ENCODE measurements around the gene WNT10A.
"Not testable (repeated sequence)": the region's sequence is repeated elsewhere in the genome, so short reads cannot be mapped to it uniquely, and the experiment has no call there.

WNT10A gene

GRCh38 chr2:218895326-218895725 lies 14.7 kb downstream of the WNT10A start:
- DNase-seq: no peak

DNA sequence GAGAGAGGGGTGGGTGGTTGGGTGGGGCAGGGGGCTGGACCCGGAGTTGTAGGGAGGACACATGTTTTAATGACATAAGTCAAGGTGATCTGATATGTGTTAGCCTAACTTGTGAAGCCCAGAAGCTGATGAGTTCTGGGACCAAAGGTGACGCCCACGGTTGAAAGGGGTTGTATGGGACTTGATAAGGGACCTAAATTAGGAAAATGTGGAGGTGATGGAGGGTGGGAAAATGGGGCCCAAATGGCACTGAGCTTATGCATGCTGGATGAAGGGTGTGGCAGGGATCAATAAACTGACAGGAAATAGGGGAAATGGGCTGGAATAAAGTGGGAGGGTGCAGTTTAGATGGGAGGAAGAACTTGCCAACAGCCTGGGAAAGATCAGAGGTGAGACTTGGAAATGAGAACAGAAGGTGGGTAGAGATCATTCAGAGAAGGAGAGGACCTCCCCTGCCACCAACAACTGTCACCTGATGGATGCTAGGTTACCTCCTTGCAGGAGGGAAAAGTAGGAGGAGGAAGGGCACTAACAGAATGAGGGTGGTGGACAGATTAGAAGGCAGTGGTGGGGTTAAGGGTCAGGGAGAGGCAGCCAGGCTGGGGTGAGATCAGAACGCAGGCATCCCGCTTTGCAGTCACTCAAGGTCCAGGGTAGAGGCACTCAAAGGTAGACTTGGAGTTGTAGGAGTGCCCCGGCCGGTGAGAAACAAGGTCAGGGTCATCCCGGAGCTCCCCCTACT lies 15.3 kb downstream of the WNT10A start:
- no peak for DNase-seq

DNA sequence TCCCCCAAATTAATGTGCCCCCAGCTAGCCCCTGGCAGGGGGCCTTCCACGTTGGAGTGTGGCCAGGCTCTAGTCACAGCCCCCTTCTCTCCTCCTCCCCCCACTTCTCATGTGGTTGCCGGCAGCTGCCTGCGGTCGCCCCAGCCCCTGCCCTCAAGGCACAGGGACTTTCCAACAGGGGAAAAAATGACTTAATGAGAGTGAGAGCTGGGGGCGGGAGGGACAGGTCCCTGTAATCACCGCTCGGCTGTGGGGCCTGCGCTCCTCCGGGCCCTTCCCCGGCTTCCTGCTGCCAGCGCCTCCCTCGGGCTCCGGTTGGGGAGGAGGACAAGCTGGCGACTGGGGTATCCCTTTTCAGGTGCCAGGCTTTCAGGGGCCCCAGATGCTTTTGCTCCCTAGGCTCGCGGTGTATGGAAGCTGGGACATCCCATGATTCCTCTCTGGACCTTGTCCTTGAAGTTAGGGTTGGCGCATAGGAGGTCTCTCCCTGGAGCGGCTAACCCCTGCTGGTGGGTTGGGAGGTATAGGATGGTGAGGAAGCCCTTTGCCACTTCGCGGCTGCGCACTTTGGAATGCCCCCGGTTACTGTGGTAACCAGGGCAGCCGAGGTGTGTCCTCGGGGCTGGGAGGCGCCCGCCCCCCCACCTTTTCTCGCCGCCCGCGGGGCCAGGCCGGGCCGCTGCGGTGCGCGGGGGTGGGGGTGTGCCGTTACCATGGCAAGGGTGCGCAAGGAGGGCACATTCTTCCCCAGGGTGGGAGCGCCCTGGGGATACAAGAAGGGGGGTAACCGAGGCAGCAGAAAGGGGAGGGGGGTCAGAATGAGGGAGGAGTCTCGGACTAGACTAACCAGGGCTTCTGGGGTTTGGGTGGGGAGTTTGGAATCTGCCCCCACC lies 16.1 kb downstream of the WNT10A start:
- DNase-seq: peak; percentile 14

- DNase-seq: no peak
These were observed 16.9 kb downstream of the WNT10A start for GRCh38 chr2:218897394-218898108.

DNA sequence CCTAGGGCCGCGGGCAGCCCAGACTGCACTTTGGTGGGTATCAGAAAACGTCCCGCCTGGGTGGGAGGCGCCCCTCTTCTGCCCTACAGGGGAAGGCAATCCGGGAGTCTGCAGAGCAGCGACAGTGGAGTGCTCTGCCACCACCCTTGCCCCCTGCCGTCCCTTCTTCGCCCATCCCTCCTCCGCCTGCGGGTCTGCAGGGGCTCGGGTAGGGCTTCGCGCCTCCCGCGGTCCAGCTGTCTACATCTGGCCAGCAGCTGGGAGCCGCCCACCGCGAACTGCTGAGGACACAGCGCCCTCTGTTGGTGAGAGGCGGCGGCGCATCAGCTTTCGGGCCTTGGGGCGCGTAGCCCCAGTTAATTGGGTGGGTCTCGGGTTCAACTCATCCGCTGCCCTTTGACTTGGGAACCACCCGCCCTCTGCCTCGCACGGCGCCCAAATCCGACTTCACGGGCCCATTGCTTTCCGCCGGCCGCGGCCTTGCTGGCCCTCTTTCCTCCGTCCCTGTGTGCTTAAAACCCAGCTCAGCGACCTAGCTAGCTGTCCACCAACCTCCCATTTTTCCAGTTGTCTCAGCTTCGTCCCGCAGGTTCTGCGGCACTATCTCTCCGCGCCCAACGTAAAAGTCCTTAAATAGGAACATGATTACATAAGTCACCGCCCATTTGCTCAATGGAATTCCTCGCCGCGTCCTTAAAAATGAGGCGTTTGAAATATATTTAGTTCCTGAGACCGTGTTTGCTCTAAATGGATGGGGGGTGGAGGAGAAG lies 17.6 kb downstream of the WNT10A start:
- no peak for DNase-seq

DNA sequence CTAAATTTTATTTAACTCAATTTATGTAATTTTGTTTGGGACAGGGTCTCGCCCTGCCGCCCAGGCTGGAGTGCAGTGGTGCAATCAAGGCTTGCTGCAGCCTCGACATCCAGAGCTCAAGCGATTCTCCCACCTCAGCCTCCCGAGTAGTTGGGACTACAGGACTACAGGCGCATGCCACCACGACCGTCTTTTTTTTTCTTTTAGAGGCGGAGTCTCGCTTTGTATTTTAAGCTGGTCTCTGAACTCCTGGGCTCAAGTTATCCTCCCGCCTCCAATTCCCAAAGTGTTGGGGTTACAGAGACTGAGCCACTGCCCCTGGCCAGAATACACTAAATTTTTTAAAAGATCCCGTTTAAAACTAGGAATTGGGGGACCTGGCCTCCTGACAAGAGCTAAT lies 18.5 kb downstream of the WNT10A start:
- no peak for DNase-seq

DNA sequence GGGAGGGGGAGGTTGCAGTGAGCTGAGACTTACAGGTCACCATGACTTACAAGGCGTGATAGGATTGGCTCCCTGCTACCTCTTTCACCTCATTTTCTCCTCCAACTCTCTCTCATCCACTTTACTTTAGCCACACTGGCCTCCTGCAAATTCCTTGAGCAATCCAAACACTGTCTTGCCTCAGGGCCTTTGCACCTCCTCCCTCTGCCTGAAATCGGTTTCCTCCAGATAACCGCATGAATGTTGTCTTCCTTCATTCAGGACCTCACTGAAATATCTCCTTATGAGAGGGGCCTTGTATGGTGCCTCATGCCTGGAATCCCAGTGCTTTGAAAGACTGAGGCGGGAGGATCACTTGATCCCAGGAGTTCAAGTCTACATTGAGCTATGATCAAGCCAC lies 21.8 kb downstream of the WNT10A start:
- DNase-seq: no peak

- DNase-seq: no peak
These were observed 23.5 kb downstream of the WNT10A start for GRCh38 chr2:218904176-218904575.

DNA sequence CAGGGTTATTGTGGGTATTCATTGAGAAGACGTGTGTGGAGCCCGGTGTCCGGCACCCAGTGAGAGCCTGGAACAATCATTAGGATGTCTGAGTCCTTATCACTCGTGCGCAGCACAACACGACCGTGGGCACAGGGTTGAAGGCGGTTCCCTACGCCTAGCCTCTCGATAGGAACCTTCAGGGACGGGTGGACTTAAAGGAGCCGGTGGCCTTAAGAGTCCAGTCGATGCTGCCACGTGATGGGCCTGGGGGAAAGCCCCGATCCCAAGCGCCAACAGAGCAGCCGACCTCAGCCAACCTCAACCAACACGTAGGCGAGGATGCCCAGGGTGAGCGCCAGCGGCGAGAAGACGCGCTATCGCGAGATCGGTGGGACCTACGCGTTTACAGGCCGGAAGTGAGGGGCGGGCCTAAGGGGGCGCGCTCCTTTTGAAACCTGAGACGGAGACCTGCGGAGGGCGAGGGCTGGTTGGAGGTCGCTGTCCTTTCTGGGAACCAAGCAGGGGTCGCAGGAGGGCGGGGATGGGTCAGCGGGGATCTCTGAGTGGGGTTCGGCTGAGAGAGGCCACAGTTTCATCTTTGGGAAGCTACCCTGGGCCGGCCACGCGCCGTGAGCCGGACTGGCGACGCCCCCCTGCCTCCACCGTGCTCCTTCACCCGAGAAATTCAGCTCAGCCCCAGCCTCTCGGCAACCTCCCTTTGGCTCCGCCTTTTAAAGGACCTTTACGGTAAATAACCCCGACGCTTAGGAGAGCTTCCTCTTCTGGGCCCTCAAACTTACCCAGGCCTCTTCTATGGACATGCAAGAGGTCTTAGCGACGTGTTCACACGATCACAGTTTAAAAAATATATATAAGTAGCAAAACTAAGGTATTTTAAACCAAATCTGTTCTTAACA lies 28.3 kb downstream of the WNT10A start:
- peak; percentile 91 for DNase-seq

GRCh38 chr2:218910741-218911140 lies 30.1 kb downstream of the WNT10A start:
- DNase-seq: no peak

GRCh38 chr2:218920504-218920903 lies 39.9 kb downstream of the WNT10A start:
- no peak for DNase-seq

DNA sequence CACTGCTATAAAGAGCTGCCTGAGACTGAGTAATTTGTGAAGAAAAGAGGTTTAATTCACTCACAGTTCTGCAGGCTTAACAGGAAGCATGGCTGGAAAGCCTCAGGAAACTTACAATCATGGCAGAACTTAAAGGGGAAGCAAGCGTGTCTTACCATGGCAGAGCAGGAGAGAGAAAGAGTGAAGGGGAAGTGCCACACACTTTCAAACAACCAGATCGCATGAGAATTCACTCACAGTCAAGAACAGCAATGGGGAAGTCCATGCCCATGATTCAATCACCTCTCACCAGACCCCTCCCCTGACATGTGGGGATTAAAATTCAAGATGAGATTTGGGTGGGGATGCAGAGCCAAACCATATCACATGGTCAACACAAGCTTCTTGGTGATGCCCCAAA lies 44.1 kb downstream of the WNT10A start:
- DNase-seq: no peak

DNA sequence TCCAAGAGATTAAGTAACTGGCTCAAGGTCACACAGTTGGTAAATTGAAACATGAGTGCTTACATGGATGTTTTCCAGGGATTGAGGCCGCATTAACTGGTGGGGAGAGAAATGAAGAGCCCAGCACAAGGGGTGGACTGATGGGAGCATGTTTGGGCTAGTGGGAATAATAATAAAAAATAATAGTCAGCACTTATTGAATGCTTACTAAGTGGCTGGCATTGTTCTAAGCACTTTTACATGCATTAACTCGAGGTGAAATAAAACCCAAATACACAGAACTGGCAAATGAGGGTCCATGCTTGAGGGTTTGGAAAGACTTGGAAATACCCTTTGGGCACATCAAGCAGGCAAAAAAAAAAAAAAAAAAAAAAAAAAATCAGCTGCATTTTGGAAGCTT lies 44.8 kb downstream of the WNT10A start:
- DNase-seq: no peak

GRCh38 chr2:218927422-218927821 lies 46.8 kb downstream of the WNT10A start:
- DNase-seq: no peak

- no peak for DNase-seq
These were observed 47.2 kb downstream of the WNT10A start for GRCh38 chr2:218927876-218928275.

DNA sequence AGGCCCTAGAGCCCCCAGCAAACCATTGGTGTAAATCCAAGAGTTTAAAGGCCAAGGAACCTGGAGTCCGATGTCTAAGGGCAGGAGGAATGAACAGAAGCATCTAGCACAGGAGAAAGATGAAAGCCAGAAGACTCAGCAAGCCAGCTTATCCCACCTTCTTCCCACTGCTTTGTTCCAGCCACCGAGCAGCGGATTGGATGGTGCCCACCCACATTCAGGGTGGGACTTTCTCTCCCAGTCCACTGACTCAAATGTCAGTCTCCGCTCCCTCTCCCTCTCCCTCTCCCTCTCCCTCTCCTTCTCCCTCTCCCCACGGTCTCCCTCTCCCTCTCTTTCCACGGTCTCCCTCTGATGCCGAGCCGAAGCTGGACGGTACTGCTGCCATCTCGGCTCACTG lies 49.8 kb downstream of the WNT10A start:
- not testable (repeated sequence) for DNase-seq

DNA sequence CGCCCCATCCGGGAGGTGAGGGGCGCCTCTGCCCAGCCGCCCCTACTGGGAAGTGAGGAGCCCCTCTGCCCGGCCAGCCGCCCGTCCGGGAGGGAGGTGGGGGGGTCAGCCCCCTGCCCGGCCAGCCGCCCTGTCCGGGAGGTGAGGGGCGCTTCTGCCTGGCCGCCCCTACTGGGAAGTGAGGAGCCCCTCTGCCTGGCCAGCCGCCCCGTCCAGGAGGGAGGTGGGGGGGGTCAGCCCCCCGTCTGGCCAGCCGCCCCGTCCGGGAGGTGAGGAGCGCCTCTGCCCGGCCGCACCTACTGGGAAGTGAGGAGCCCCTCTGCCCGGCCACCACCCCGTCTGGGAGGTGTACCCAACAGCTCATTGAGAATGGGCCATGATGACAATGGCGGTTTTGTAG lies 51.1 kb downstream of the WNT10A start:
- not testable (repeated sequence) for DNase-seq

Data from NCI-H1092 (cell line).